RPMI8226 (cell line): ENCODE results near the gene JADE3.
A peak's percentile ranks its signal among the peaks of the same experiment; 100 is the strongest.
"Not testable (repeated sequence)": the region's sequence is repeated elsewhere in the genome, so short reads cannot be mapped to it uniquely, and the experiment has no call there.

Experiments
- DNase-seq: peaks from one replicate; pipeline ENCODE4 v3.0.0-alpha.2; 2015

Gene JADE3

GRCh38 chrX:46938589-46938988 lies 26.4 kb downstream of the JADE3 start:
- DNase-seq: no peak

GRCh38 chrX:46941341-46941740 lies 29.1 kb downstream of the JADE3 start:
- DNase-seq: no peak

- peak; percentile 59 for DNase-seq
Observed at GRCh38 chrX:46953137-46953527, 40.9 kb downstream of the JADE3 start.

GRCh38 chrX:46953597-46953996 lies 41.4 kb downstream of the JADE3 start:
- DNase-seq: peak; percentile 48

- no peak for DNase-seq
Observed at GRCh38 chrX:46954716-46955115, 42.5 kb downstream of the JADE3 start.

- not testable (repeated sequence) for DNase-seq
Observed at GRCh38 chrX:46956589-46956988, 44.4 kb downstream of the JADE3 start.

- DNase-seq: peak; percentile 62
Observed at GRCh38 chrX:46957297-46957696, 45.1 kb downstream of the JADE3 start.

GRCh38 chrX:46959101-46959500 lies 46.9 kb downstream of the JADE3 start:
- DNase-seq: peak; percentile 58

- no peak for DNase-seq
Observed at GRCh38 chrX:46959985-46960700, 47.9 kb downstream of the JADE3 start.

GRCh38 chrX:46961097-46961496 lies 48.9 kb downstream of the JADE3 start:
- DNase-seq: no peak

GRCh38 chrX:46961574-46962283 lies 49.5 kb downstream of the JADE3 start:
- DNase-seq: peak; percentile 82

- DNase-seq: no peak
Observed at GRCh38 chrX:46965125-46965758, 53.0 kb downstream of the JADE3 start.

GRCh38 chrX:46967547-46967946 lies 55.3 kb downstream of the JADE3 start:
- DNase-seq: no peak

- not testable (repeated sequence) for DNase-seq
Observed at GRCh38 chrX:46977046-46977445, 64.8 kb downstream of the JADE3 start.

- DNase-seq: peak; percentile 85
Observed at GRCh38 chrX:46978341-46979291, 66.4 kb downstream of the JADE3 start.

- no peak for DNase-seq
Observed at GRCh38 chrX:46984705-46985104, 72.5 kb downstream of the JADE3 start.

- DNase-seq: no peak
Observed at GRCh38 chrX:46989548-46989947, 77.3 kb downstream of the JADE3 start.

- no peak for DNase-seq
Observed at GRCh38 chrX:46991664-46992063, 79.4 kb downstream of the JADE3 start.

GRCh38 chrX:46992070-46992469 lies 79.8 kb downstream of the JADE3 start:
- no peak for DNase-seq

- no peak for DNase-seq
Observed at GRCh38 chrX:46994096-46994495, 81.9 kb downstream of the JADE3 start.

GRCh38 chrX:47012131-47012530 lies 99.9 kb downstream of the JADE3 start:
- DNase-seq: no peak

GRCh38 chrX:47026198-47026597 lies 114.0 kb downstream of the JADE3 start:
- DNase-seq: no peak

GRCh38 chrX:47030339-47030738 lies 118.1 kb downstream of the JADE3 start:
- DNase-seq: peak; percentile 67
